A549 (cell line): ENCODE measurements around the gene MORN1. TPM values are rescaled to one million over a fixed set of nuclear protein-coding genes. Genes with fewer than 3 reads are reported as not detected.
A peak's percentile ranks its signal among the peaks of the same experiment; 100 is the strongest.

Source experiments
- ATAC-seq, 2 experiments: fragments of 200-7000 bp in 1 of 2; fragments of >200 bp in 1 of 2; cut with Nextera tagmentation in 1 of 2; cut with Tn5 transposase in 1 of 2; 3 replicates each; pipeline versions ENCODE4 v1.8.0 to v1.9.1; 2018 to 2020; ENCODE audit warnings: mild to moderate bottlenecking in 1 of 2, moderate library complexity in 1 of 2
- CTCF ChIA-PET: fragments of 300-600 bp; sonication (Branson Sonifier 250); formaldehyde crosslinking; extraction: SDS; loops from one replicate; lab custom pipeline; 2021; ENCODE audit warnings: antibody characterized with exemption, inconsistent platforms; lab: Yijun Ruan, JAX
- POLR2A ChIA-PET: fragments of 350-600 bp; formaldehyde crosslinking; extraction: SDS; loops from one replicate; lab custom pipeline; 2021; ENCODE audit warnings: antibody characterized with exemption, inconsistent platforms; lab: Yijun Ruan, JAX
- DNase-seq, 2 experiments: peaks; one replicate each; pipeline versions ENCODE4 v3.0.0 to v3.0.0-alpha.2; 2011 to 2016; ENCODE audit warnings: low read depth in 1 of 2, low spot score in 1 of 2
- FAIRE-seq: peaks from 2 replicates; lab custom pipeline; 2011; peaks lifted over from hg19 to GRCh38; lab: Jason Lieb, UNC
- H3K27ac ChIP-seq, 2 experiments: fragments of >200 bp; sonication (Bioruptor Twin); formaldehyde crosslinking; 3 replicates each; pipeline ENCODE4 v1.5.1; 2016 to 2017
- H3K4me1 ChIP-seq: fragments of >200 bp; sonication (Bioruptor Twin); formaldehyde crosslinking; 3 replicates; pipeline ENCODE4 v1.6.1; 2016
- H3K4me2 ChIP-seq: fragments of >200 bp; sonication (Bioruptor Twin); formaldehyde crosslinking; 3 replicates; pipeline ENCODE4 v1.6.1; 2016
- H3K4me3 ChIP-seq: fragments of >200 bp; sonication (Bioruptor Twin); formaldehyde crosslinking; 3 replicates; pipeline ENCODE4 v1.5.1; 2016
- H3K9me3 ChIP-seq: fragments of >200 bp; sonication (Bioruptor Twin); formaldehyde crosslinking; 3 replicates; pipeline ENCODE4 v1.6.1; 2016
- BHLHE40 ChIP-seq: IDR thresholded peaks from 2 replicates; pipeline ENCODE4 v1.6.1; 2012; ENCODE audit warnings: low read depth, low read length, inconsistent platforms
- CHD4 ChIP-seq: fragments of 200-600 bp; sonication (generic); IDR thresholded peaks from 2 replicates; pipeline ENCODE4 v1.6.1; 2016; ENCODE audit warnings: antibody characterized with exemption, mild to moderate bottlenecking, borderline replicate concordance
- FOSB ChIP-seq: fragments of 250-450 bp; sonication (Bioruptor Pico); IDR thresholded peaks from 2 replicates; pipeline ENCODE4 v1.5.0; 2020; ENCODE audit warnings: mild to moderate bottlenecking, moderate library complexity
- FOXS1 ChIP-seq: fragments of 250-450 bp; sonication (Bioruptor Pico); IDR thresholded peaks from 2 replicates; pipeline ENCODE4 v1.5.0; 2020; ENCODE audit warnings: mild to moderate bottlenecking, moderate library complexity
- HEYL ChIP-seq: fragments of 250-450 bp; sonication (Bioruptor Pico); IDR thresholded peaks from 2 replicates; pipeline ENCODE4 v1.8.0; 2021; ENCODE audit warnings: mild to moderate bottlenecking, moderate library complexity
- HOXB13 ChIP-seq: fragments of 250-450 bp; sonication (Bioruptor Pico); IDR thresholded peaks from 2 replicates; pipeline ENCODE4 v1.5.0; 2020; ENCODE audit warnings: low read depth, mild to moderate bottlenecking, moderate library complexity
- HOXB5 ChIP-seq: fragments of 250-450 bp; sonication (Bioruptor Pico); IDR thresholded peaks from 2 replicates; pipeline ENCODE4 v1.5.0; 2020; ENCODE audit warnings: mild to moderate bottlenecking, moderate library complexity
- KDM5A ChIP-seq: fragments of 200-600 bp; sonication (generic); IDR thresholded peaks from 2 replicates; pipeline ENCODE4 v1.6.1; 2016; ENCODE audit warnings: antibody characterized with exemption, mild to moderate bottlenecking
- MAZ ChIP-seq: fragments of 150-350 bp; IDR thresholded peaks from 2 replicates; pipeline ENCODE4 v1.6.1; 2014; ENCODE audit warnings: antibody characterized with exemption, low read depth, low read length, borderline replicate concordance
- NFE2L2 ChIP-seq: fragments of 150-350 bp; conservative IDR thresholded peaks from 2 replicates; pipeline ENCODE4 v1.6.1; 2014; ENCODE audit warnings: low read length
- PHF8 ChIP-seq: fragments of 200-600 bp; sonication (generic); IDR thresholded peaks from 2 replicates; pipeline ENCODE4 v1.6.1; 2016; ENCODE audit warnings: low read depth, mild to moderate bottlenecking, antibody characterized with exemption, moderate library complexity, borderline replicate concordance
- RAD21 ChIP-seq, 2 experiments: fragments of >200 bp in 1 of 2; sonication (Bioruptor Twin) in 1 of 2; formaldehyde crosslinking in 1 of 2; IDR thresholded peaks in 1 of 2; conservative IDR thresholded peaks in 1 of 2; 2 replicates in 1 of 2; 3 replicates in 1 of 2; pipeline ENCODE4 v1.6.1; 2012 to 2018; ENCODE audit warnings: inconsistent platforms in 1 of 2
- SMC3 ChIP-seq: fragments of >200 bp; sonication (Bioruptor Twin); formaldehyde crosslinking; IDR thresholded peaks from 3 replicates; pipeline ENCODE4 v1.6.1; 2018; ENCODE audit warnings: inconsistent platforms
- TP53 ChIP-seq: fragments of 250-450 bp; sonication (Bioruptor Pico); IDR thresholded peaks from 2 replicates; pipeline ENCODE4 v1.5.0; 2021; ENCODE audit warnings: mild to moderate bottlenecking, moderate library complexity
- WGBS: methylation state at CpG from one replicate; pipeline ENCODE4 v1.1.6; 2017; ENCODE audit errors: missing lambda C conversion rate; 5-methylcytosine and 5-hydroxymethylcytosine counted together
- polyA plus RNA-seq, 4 experiments: library from polyadenylated mRNA; depleted of rRNA in 3 of 4; stranded (reverse); fragments of >200 nt; fragmentation: RNase III in 1 of 4; extraction: RNeasy Plus Mini Kit Qiagen cat#74134 plus additional on column Dnase treatment in 1 of 4; gene quantifications; 2 replicates in 3 of 4; 3 replicates in 1 of 4; pipeline ENCODE4 v1.2.3, GENCODE V29; 2011 to 2017
- TF ChIP-seq, protein P1 (sequence below): fragments of >200 bp; sonication (Bioruptor Twin); formaldehyde crosslinking; IDR thresholded peaks from 3 replicates; pipeline ENCODE4 v1.5.1; 2016
- TF ChIP-seq, protein P2 (sequence below): fragments of 150-350 bp; IDR thresholded peaks from 2 replicates; pipeline ENCODE4 v1.6.1; 2014; ENCODE audit warnings: low read depth, mild to moderate bottlenecking, low read length

Gene MORN1
- polyA plus RNA-seq, 2 of the 4 experiments (the other 2 are of a cell fraction), result 6.9 to 8.9 TPM

DNA sequence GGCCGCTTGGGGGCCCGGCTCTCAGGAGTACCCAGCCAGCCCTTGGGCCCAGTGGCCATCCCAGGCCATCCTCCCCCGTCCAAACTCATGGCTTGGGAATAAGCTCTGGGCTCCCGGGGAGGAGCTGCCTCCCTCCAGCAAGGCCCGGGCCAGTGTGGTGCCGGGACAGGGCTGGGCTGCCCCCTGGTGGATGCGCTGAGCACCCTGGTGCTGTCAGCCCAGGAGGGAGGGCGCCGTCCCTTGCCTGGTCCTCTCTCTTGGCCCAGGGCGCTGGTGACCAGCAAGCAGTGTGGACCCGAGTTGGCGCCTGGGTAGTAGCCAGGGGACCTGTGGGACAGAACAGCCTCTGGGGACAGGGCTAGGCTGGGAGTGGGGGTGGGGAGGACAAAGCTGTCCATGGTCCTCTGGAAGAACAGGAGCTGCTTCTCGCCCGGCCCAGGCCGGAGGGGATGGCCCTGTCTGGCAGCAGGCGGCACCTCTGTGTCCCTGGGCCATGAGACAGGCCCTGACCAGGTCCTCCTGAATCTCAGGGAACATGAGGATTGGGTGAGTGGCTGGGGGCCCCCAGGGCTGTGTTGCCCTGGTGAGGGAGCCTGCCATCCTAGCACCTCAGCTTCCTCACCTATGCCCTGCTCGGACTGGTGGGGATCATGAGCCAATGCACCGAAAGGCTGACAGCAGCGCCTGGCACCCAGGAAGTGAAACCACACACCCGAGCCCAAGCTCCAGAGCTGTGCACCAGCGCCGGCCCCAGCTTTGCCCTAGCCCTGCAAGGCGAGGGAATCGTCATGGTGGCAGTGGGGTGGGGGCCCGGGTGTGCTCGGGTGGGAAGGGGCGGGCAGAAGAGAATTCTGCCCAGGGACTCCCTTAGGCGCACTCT lies 9.4 kb downstream of the MORN1 start:
- H3K27ac ChIP-seq, result no peak overlapping the region
- no peak for TF ChIP-seq HEYL (CRISPR knock-in tag)
- no peak for TF ChIP-seq MAZ
- TF ChIP-seq HOXB5 (CRISPR knock-in tag), result no peak
- no peak for TF ChIP-seq BHLHE40
- peak; percentile 76 to 82 for TF ChIP-seq RAD21 (conservative IDR thresholded peaks at IDR 0.05 in 1 of 2, IDR thresholded peaks at IDR 0.05 in 1 of 2)
- TF ChIP-seq NFE2L2, result no peak
- TF ChIP-seq TP53 (CRISPR knock-in tag), result no peak
- TF ChIP-seq, protein P1, sequence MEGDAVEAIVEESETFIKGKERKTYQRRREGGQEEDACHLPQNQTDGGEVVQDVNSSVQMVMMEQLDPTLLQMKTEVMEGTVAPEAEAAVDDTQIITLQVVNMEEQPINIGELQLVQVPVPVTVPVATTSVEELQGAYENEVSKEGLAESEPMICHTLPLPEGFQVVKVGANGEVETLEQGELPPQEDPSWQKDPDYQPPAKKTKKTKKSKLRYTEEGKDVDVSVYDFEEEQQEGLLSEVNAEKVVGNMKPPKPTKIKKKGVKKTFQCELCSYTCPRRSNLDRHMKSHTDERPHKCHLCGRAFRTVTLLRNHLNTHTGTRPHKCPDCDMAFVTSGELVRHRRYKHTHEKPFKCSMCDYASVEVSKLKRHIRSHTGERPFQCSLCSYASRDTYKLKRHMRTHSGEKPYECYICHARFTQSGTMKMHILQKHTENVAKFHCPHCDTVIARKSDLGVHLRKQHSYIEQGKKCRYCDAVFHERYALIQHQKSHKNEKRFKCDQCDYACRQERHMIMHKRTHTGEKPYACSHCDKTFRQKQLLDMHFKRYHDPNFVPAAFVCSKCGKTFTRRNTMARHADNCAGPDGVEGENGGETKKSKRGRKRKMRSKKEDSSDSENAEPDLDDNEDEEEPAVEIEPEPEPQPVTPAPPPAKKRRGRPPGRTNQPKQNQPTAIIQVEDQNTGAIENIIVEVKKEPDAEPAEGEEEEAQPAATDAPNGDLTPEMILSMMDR, result peak; percentile 68
- TF ChIP-seq, protein P2, sequence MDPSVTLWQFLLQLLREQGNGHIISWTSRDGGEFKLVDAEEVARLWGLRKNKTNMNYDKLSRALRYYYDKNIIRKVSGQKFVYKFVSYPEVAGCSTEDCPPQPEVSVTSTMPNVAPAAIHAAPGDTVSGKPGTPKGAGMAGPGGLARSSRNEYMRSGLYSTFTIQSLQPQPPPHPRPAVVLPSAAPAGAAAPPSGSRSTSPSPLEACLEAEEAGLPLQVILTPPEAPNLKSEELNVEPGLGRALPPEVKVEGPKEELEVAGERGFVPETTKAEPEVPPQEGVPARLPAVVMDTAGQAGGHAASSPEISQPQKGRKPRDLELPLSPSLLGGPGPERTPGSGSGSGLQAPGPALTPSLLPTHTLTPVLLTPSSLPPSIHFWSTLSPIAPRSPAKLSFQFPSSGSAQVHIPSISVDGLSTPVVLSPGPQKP, result no peak
- TF ChIP-seq FOXS1 (CRISPR knock-in tag), result no peak
- TF ChIP-seq SMC3, result peak; percentile 86
- no peak for TF ChIP-seq CHD4
- no peak for TF ChIP-seq PHF8
- no peak for TF ChIP-seq KDM5A
- TF ChIP-seq, all 56 proteins: peak for 3
- ChIA-PET CTCF (interaction anchor here (0.7 to 16.3 kb wide), 31 partner anchors 9 to 246 kb away, joined by 3 to 267 read pairs (median 5); partner anchors contain the start of genes FAAP20, MORN1 and RER1), POLR2A (interaction anchor here (1.0 to 2.9 kb wide), 4 partner anchors 9 to 187 kb away, joined by 4 to 25 read pairs (median 5); partner anchors contain the start of genes FAAP20, MORN1 and RER1)
- Histone ChIP-seq H3K9me3 (no peaks in the 10 kb centered on the region), H3K4me3 (no peak overlapping the region), H3K4me1 (no peaks in the 10 kb centered on the region), H3K4me2 (no peak overlapping the region)
- peak; percentile 67 to 89 for DNase-seq
- FAIRE-seq, result no peak
- 72% methylated on average over 12 of the region's 28 CpGs for WGBS
- ATAC-seq, result peak; percentile 90 to 98

DNA sequence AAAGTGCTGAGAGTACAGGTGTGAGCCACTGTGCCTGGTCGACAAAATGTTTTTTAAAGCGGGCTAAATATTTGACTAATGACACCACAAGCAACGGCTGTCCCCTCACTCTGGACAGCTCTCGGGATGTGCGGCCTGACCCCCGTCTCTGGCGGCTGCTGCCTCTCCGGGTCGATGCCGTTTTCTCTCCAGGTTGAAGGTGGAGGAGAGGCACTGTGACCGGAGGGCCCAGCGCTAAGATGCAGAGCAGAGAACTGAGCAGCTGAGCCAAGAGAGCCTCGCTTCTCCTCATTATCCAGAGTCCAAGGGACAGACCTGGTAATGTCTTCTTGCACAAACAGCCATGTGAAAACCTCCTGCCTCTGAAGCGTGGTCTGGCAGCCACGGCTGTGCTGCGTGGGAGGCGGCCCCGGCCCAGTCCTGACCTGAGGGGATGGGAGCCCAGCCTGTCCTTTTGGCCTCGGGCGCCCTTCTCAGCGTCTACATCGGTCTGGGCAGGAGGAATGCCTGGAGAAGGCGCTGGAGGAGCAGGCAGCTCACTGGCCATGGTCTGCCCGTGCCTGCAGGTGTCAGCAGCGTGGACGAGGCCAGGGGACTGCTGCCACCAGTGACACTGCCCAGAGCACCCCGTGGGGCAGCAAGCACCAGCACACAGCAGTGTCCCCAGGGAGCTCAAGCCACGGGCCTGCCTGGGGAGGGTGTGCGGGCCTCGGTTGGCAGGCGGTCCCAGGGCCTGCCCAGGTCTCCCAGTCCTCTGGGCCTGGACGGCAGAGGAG lies 10.3 kb downstream of the MORN1 start:
- no peaks in the 10 kb centered on the region for H3K9me3 ChIP-seq
- ATAC-seq (peak in 1 of 2 experiments; percentile 2; a peak in 1 of 6 replicates), FAIRE-seq (no peak), DNase-seq (no peak)
- no peak overlapping the region for H3K4me3 ChIP-seq
- H3K4me2 ChIP-seq, result no peak overlapping the region
- POLR2A ChIA-PET, result interaction anchor here (1.0 to 2.9 kb wide), 4 partner anchors 10 to 186 kb away, joined by 4 to 25 read pairs (median 5); partner anchors contain the start of genes FAAP20, MORN1 and RER1
- WGBS, result 79% methylated on average over 22 of the region's 32 CpGs
- no peak overlapping the region for H3K27ac ChIP-seq
- CTCF ChIA-PET, result interaction anchor here (1.0 to 16.3 kb wide), 26 partner anchors 8 to 245 kb away, joined by 3 to 267 read pairs (median 5); partner anchors contain the start of genes FAAP20, MORN1 and RER1
- TF ChIP-seq FOSB (no peak), HOXB13 (CRISPR knock-in tag) (no peak)
- no peaks in the 10 kb centered on the region for H3K4me1 ChIP-seq
